SK-MEL-5 (cell line): ENCODE measurements around the gene TSEN2. TPM values are rescaled to one million over a fixed set of nuclear protein-coding genes. Genes with fewer than 3 reads are reported as not detected.

Experiments used
- DNase-seq: peaks from one replicate; pipeline ENCODE4 v3.0.0-alpha.2; 2016; ENCODE audit warnings: low read depth, low spot score
- in situ Hi-C: cut with HindIII; loops from 2 replicates; pipeline ENCODE4 v1.10.0; 2016; ENCODE audit warnings: low sequenced_read_pairs, high pct_unique_total_duplicates, low pct_unique_long_range_greater_than_20kb
- total RNA-seq: library from RNA; depleted of rRNA; stranded (reverse); fragments of >200 nt; shearing (Covaris generic); gene quantifications from 2 replicates; pipeline ENCODE4 v1.2.3, GENCODE V29; 2014

Gene TSEN2
- total RNA-seq, 1 experiment from 2014 or later, result 25.6 TPM

DNA sequence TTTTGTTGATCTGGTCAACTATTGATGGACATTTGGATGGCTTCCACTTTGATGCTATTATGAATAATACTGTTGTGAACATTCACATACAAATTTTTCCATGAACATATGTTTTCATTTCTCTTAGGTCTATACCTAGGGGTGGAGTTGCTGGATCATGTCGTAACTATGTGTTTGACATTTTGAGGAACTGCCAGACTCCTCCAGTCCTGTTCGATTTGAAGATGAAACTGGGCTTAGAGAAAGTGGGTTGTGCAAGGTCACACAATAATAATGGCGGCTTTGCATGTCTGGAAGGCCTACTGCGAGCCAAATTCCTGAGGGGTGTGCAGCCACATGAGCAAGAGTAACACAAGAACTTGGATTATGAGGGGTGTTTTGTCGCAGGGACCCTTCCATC is 2.6 kb downstream of the TSEN2 start:
- no peak for DNase-seq
- in situ Hi-C loops, result no loop called here

DNA sequence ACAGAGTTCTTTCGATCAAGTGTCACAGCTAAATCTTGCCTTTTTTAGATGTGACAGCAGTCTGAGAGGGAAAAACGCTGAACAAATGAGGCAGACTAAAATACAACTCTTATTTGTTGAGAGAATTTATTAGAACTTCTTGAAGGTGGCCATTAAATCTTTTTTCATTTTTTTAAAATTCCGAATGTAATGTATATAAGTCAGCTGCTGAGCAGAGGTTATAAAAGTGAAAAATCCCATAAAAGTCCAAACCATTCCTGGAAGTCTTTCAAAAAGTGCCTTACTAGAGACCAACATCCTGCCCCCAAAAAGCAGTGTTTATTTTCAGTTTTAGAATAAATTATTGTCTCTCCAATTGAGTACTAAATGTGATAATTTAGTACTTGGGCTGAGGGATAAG is 3.1 kb downstream of the TSEN2 start:
- in situ Hi-C loops, result no loop called here
- DNase-seq, result no peak

DNA sequence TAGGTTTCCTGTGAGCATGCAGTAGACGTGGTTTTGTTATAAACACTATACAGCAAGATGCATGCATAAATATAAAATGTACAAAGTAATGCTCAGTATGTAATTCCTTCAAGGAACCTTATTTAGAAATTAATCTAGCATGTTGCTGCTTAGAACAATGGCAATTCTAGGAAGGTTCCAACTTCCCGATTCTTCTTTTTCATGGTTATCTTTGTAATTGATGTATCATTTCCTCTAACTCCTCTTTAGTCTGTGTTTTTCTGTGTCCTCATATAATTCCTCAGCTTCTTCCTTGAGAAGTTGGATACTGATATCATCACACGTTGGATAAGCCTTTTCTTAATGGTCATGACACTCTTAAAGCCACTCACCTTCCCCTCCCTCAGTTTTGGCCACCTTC is 3.5 kb downstream of the TSEN2 start:
- DNase-seq, result no peak
- in situ Hi-C loops, result no loop called here

DNA sequence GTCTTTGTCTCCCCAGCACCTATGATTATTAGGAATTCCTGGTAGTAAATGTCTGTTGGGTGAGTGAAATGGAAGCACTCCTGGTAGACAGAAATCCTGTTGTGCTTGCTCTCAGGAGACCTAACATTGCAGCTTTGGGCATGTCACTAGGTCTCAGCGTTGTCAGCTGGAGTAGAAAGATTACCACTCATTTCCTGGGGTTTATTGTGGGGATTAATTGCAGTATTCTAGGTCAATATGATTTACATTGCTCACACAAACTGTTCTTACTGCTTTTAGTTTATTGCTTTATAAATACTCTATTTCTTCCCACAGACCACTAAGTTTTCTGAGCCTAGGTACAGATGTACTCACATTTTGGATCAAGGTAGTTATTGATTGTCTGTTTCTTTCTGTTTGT is 5.1 kb downstream of the TSEN2 start:
- DNase-seq, result no peak
- in situ Hi-C loops, result no loop called here

DNA sequence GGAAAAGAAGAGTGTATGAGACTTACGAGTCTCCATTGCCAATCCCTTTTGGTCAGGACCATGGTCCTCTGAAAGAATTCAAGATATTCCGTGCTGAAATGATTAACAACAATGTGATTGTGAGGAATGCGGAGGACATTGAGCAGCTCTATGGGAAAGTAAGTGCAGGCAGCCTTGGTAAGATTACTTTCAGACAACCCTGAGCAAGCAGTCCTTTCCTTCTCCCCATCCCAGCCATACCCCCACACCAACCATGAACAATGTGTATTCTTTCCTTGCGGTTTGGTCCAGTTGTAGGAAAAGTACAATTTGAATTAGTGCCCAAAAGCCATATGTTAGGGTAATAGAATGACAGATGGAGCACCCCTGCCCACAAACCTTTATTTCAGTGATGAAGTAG is 5.6 kb downstream of the TSEN2 start:
- in situ Hi-C loops, result no loop called here
- DNase-seq, result peak; percentile 7

DNA sequence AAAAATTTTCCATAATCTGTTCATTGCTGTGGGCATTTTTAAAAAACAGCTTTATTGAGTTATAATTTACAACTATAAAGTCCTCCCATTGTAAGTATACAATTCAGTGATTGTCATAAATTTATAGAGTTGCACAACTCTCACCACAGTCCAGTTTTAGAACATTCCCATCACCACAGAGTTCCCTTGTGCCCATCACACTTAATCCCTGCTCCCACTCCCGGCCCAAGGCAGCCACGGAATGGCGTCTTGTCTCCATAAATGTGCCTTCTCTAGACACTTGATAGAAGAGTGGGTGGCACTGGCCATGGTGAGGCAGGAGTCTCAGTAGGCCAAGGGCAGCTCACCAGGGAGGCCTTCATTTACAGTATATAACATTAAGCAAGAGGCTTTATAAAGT is 6.3 kb downstream of the TSEN2 start:
- in situ Hi-C loops, result no loop called here

DNA sequence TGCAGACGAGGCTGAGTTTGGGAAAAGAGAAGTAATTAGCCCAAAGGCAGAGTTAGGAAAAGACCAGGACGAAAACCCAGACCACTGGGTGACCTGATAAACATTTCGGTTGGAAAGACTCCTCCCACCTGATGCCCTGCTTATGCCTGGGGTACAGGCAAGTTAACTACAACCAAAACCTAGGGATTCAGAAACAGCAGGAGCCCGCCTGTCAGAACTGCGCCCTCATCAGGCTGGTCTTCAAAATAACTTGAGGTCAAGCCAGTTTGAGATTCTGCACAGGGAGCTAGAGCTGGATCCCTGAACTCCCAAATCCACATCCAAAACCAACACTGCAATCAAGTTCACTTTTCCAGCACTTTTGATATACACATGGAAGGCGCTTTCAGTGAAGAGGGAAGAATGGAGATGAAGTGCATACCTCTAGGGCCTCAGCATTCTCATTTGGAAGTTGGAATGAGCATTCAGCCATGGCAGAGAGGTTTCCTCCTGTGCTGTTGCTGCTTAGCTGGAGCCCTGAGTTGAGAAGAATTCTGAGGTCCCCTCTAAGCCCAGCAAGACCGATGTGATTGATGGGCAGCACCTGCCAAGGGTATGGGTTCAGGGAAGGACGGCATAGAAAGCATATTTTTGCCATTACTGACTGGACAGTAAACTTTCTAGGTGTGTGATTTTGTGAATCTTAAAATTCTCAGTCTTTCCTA is 11.6 kb downstream of the TSEN2 start:
- peak; percentile 44 for DNase-seq
- in situ Hi-C loops, result no loop called here

More for the DNA sequence above, 6.3 kb downstream of the TSEN2 start:
- DNase-seq, result peak; percentile 88

DNA sequence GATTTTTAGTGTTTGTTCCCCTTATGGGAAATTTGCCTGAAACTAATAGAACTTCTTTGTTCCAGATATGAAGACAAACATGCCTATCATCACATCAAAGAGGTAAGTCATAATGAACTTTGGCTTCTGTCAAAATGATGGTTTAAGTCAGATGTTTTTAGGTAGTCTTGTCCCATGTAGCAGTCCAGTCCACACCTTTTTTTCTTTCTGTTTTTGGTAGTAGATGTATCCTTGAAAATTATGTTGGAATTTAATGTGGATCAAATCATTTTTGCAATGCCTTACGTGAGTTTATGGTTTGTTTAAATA is 12.1 kb downstream of the TSEN2 start:
- in situ Hi-C loops, result no loop called here
- DNase-seq, result no peak

DNA sequence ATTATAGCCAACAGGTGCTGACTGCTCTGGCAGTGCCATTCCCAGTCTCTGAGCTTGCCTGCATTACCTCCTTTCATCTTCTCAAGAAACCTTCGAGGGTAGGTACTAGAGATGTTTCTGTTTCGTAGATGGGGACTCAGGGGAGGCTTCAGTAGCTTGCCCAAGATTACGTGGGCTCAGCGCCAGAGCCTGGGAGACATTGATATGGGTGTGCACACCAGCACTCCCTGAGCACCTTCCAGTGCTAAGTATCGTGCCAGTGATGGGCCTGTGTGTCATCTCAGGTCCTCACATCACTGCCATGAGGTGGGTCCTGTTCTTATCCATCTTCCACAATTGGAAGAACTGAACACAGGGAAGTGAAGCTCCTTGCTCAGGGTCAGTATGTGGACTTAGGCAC is 15.2 kb downstream of the TSEN2 start:
- in situ Hi-C loops, result no loop called here

DNA sequence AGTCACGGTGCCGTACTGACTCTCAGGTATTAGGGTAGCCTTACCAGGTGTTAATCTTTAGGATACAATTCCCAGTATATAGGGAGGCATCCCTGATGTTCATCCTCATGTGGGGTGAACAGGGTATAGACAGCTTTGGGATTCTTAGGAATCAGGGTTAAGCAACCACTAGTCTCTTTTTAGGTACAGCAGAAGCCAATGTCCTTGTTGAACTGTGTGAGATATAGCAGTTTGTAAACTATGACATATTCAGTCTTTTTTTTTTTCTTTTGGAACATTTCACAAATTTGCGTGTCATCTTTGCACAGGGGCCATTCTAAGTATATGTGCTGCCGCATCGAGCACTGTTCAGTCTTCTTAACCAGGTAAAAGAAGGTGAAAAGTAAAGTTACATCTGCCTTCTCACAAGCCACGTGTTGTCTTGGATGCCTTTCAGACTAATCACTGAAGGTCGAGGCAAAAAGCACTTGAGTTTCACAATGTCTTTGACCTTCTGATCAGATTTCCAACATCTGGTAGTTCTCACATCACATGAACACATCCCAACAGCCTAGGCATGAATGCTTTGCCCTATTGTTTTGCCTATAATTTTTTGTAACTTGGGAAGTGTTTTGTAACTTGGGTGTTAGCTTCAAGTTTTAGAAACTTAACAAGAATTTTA is 17.2 kb downstream of the TSEN2 start:
- DNase-seq, result peak; percentile 40
- in situ Hi-C loops, result no loop called here

More for the DNA sequence above, 15.2 kb downstream of the TSEN2 start:
- no peak for DNase-seq

DNA sequence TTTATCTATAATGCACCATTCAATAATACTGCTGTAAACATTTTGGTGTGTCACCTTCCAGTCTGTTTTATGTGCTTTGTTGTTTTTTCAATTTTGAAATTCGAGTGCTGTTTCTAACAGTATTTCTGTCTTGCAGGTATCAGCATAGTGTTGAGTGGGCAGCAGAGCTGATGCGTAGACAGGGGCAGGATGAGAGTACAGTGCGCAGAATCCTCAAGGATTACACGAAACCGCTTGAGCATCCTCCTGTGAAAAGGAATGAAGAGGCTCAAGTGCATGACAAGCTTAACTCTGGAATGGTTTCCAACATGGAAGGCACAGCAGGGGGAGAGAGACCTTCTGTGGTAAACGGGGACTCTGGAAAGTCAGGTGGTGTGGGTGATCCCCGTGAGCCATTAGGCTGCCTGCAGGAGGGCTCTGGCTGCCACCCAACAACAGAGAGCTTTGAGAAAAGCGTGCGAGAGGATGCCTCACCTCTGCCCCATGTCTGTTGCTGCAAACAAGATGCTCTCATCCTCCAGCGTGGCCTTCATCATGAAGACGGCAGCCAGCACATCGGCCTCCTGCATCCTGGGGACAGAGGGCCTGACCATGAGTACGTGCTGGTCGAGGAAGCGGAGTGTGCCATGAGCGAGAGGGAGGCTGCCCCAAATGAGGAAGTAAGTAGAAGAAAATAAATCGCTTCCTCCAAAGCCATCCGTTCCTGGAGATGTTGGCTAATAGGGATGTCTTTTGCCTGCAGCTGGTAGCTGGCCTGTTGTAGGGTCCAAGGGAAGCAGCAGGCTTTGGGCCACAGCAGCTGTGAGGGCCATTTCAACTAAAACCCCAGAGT is 19.1 kb downstream of the TSEN2 start:
- in situ Hi-C loops, result no loop called here
- no peak for DNase-seq

DNA sequence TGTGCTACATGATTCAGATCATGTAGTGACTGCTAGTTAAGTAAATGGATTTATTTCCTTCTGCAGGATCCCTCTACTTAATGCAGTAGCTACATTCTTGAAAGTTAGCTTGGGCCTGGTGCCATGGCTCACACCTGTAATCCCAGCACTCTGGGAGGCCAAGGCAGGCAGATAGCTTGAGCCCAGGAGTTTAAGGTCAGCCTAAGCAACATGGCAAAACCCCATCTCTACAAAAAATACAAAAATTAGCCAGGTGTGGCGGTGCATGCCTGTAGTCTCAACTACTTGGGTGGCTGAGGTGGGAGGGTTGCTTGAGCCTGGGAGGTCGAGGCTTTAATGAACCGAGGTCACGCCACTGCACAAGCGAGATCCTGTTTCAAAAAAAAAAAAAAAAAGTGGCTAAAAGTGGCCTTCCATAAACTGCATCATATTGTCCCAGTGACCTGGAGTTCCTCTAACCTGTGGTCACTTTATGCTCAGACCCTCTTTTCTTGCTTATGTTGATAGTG is 22.0 kb downstream of the TSEN2 start:
- no peak for DNase-seq
- in situ Hi-C loops, result no loop called here

DNA sequence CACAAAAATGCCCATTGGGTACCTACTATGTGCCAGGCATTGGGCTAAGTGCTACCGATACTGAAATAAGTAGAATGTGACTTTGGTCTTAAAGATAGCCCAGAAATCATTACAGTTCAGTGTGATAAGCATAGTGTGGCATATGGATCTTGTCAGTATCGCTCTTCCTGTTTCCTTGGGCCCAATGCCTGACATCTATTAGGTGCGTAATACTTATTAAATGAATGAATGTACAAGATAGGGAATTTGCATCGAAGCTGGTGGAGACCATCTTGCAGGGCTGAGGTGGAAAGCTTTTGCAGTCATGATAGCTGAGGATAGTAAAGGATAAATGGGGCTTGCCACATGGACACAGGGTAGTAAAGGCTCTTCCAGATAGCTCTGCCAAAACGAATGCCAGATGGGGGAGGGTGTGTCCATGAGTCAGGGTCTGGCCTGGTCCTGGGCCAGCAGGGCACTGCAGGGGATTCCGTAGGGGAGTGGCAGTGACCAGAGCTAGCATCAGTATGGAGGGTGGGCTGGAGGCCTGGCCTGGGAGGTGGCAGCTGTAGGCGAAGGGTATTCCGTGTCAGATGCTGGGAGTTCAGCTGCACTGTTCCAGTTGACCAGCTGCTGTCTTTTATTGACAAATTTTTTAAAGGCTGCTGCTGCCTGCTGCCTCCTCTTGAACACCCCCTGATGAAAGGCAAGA is 23.5 kb downstream of the TSEN2 start:
- no peak for DNase-seq
- in situ Hi-C loops, result no loop called here

DNA sequence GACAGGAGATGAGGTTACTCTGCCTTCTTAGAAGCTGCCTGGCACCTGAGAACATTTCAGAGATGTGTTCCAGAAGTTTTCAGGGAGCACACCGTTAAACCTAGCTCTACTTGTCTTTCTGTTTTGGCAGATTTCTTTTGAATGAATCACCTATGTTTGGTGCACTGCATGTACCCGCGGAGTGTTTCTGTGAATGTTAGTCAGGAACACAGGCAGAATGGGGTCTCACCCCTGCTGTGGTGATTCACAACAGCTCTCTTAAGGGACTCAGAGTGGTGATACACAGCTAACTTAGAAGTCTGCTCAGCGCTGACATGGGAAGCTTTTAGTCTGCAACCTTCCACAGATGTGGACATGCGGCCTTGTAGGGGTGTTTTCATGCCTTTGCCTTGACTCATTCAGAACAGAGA is 24.0 kb downstream of the TSEN2 start:
- DNase-seq, result no peak
- in situ Hi-C loops, result no loop called here

DNA sequence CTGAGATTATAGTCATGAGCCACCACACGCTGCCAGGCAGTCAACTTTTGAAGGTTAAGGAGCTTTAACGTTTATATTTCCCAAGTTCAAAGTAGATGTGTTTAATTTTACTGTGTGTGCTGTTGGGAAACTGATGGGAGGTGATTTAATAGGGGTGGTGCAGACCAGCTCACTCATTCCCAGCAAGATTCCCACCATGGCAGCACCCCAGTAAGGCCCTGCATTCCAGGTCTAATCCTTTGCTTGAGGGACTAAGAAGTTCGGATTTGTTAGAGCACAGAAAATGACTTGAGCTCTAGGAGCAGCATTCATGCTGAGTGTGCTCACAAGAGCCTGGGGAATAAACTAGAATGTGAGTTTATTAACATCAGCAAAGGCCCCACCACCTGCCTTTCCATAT is 25.2 kb downstream of the TSEN2 start:
- no peak for DNase-seq
- in situ Hi-C loops, result no loop called here

DNA sequence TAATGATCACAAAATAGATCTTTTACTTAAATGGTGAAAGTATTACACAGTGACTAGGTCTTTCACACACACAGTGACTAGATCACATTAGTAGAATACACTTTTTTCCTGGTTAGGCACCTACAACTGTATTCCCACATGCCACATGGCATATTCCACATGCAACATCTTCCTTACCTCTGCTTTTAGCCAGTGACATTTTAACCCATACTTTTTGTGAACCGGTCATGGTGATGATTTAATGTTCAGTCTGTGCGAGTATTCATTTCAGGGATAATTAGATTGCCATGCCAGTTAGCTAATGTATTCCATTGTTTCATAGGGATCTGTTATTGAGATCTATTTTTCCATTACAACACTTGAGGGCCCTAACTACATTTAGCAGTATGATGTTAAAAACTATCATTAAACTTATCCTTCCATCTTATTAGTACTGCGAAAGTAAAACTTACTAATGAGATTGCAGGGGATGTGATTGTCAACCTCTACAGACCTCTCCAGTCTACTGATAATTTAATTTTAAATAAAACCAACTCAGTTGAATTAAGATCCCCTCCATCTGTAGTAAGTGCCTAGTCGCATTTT is 28.3 kb downstream of the TSEN2 start:
- in situ Hi-C loops, result no loop called here
- no peak for DNase-seq

DNA sequence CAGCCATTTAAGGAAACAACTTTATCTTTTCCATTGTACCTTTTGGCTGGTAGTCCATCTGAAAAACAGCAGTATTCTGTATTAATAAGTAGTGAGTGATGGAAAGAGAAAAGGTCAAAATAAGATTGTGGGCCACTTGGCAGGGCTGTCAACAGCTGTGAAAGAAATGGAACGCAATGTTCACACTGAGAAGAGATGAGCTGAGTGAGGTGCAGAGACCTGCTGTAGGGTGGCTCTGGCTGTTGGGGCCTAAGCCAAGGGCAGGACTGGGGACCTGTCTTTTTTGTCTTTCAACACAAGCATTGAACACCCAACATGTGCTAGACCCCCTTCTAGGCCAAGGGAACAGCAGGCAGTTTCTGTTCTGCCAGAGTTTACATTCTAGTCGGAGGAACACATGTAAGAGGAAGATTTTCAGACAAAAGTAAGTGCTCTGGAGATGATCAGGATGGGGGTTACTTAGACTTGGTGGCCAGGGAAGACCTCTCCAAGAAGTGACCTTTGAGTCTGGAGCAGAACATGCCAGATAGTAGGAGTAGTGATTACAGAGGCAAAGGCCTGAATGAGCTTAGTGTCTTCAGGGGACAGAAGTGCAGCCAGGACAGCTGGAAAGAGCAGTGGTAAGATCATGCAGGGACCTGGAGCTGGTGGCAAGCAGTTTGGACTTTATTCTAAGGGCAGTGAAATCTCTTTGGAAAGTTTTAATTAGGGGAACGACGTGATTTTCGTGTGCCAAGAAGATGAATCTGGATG is 29.6 kb downstream of the TSEN2 start:
- in situ Hi-C loops, result no loop called here
- no peak for DNase-seq
